Fibroblast of lung (primary cell): ENCODE measurements around the gene CEP72. TPM values are rescaled to one million over a fixed set of nuclear protein-coding genes. Genes with fewer than 3 reads are reported as not detected.
"Not testable (repeated sequence)": the region's sequence is repeated elsewhere in the genome, so short reads cannot be mapped to it uniquely, and the experiment has no call there.

Experiments
- DNase-seq, 2 donors: peaks; one replicate each; pipeline versions ENCODE4 v3.0.0 to v3.0.0-alpha.2; 2010; ENCODE audit warnings: low read depth in 2 of 2
- H2AFZ ChIP-seq: 2 replicates; pipeline ENCODE4 v1.5.1; 2012; ENCODE audit warnings: low read length, control low read depth, inconsistent platforms
- H3K27ac ChIP-seq: 2 replicates; pipeline ENCODE4 v1.5.1; 2011; ENCODE audit warnings: low read length, control low read depth; ENCODE audit not compliant: insufficient read depth
- H3K27me3 ChIP-seq: 2 replicates; pipeline ENCODE4 v1.5.1; 2011; ENCODE audit warnings: mild to moderate bottlenecking, low read length; ENCODE audit not compliant: control insufficient read depth, insufficient read depth
- H3K36me3 ChIP-seq: 2 replicates; pipeline ENCODE4 v1.5.1; 2011; ENCODE audit warnings: low read length; ENCODE audit not compliant: control insufficient read depth, insufficient read depth
- H3K4me1 ChIP-seq: 2 replicates; pipeline ENCODE4 v1.5.1; 2011; ENCODE audit warnings: low read length; ENCODE audit not compliant: control insufficient read depth, insufficient read depth; ENCODE audit errors: extremely low read depth
- H3K4me2 ChIP-seq: 2 replicates; pipeline ENCODE4 v1.5.1; 2011; ENCODE audit warnings: low read length, control low read depth; ENCODE audit not compliant: insufficient read depth; ENCODE audit errors: extremely low read depth
- H3K4me3 ChIP-seq, 4 experiments: fragments of 200-600 bp in 1 of 4; sonication (generic) in 1 of 4; replicated peaks in 1 of 4; 2 replicates each; pipeline ENCODE4 v1.5.1; 2011 to 2016; ENCODE audit warnings: low read length in 4 of 4, low read depth in 3 of 4, mild to moderate bottlenecking in 3 of 4, control low read depth in 2 of 4, inconsistent platforms in 1 of 4, mixed read lengths in 1 of 4; ENCODE audit not compliant: insufficient read depth in 1 of 4; ENCODE audit errors: control extremely low read depth in 1 of 4
- H3K79me2 ChIP-seq: 2 replicates; pipeline ENCODE4 v1.5.1; 2012; ENCODE audit warnings: mild to moderate bottlenecking, low read length, inconsistent platforms; ENCODE audit not compliant: control insufficient read depth, insufficient read depth
- H3K9ac ChIP-seq: 2 replicates; pipeline ENCODE4 v1.5.1; 2011; ENCODE audit warnings: mild to moderate bottlenecking, low read length, control low read depth; ENCODE audit not compliant: insufficient read depth
- H3K9me3 ChIP-seq: 2 replicates; pipeline ENCODE4 v1.5.1; 2012; ENCODE audit warnings: low read depth, low read length; ENCODE audit not compliant: control insufficient read depth, insufficient read depth
- H4K20me1 ChIP-seq: 2 replicates; pipeline ENCODE4 v1.5.1; 2011; ENCODE audit warnings: low read length; ENCODE audit not compliant: control insufficient read depth, insufficient read depth; ENCODE audit errors: extremely low read depth
- polyA plus RNA-seq, 2 donors: library from polyadenylated mRNA; depleted of rRNA in 1 of 2; stranded (reverse) in 1 of 2; unstranded in 1 of 2; fragments of >200 nt; gene quantifications; 2 replicates each; pipeline ENCODE4 v1.2.1, GENCODE V29; 2011 to 2012; ENCODE audit warnings: missing spikeins in 1 of 2
- total RNA-seq: library from RNA; depleted of rRNA; stranded (reverse); fragments of >200 nt; gene quantifications from 2 replicates; pipeline ENCODE4 v1.2.1, GENCODE V29; 2014

CEP72 gene
- total and polyA plus RNA-seq, 2 donors (not counting 1 experiment from before 2014, with no cell fraction given): 0.92 to 2.5 TPM

DNA sequence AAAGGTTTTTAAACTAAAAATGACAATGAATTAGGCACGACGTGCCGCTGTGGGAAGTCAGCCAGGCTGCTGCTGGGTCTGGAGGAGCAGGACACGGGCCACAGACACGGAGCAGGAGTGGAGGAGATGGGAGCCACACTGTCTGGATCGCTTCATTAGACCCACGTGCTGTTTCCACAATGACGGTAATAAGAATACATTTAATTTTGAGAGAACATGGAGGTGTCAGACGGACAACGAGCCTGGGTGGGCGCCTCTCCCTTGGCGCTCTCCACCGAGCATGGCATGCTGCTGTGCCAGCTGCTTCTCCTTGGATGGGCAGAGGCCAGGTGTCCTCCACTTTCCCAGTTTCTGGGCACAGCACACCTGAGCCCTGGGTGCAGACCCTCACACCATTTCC, 68.7 kb downstream of the CEP72 start:
- not testable (repeated sequence) for H3K4me1 ChIP-seq, H4K20me1 ChIP-seq, H3K9ac ChIP-seq, H3K79me2 ChIP-seq, H3K4me3 ChIP-seq, H2AFZ ChIP-seq, H3K9me3 ChIP-seq, DNase-seq, H3K36me3 ChIP-seq, H3K4me2 ChIP-seq, H3K27ac ChIP-seq, H3K27me3 ChIP-seq

DNA sequence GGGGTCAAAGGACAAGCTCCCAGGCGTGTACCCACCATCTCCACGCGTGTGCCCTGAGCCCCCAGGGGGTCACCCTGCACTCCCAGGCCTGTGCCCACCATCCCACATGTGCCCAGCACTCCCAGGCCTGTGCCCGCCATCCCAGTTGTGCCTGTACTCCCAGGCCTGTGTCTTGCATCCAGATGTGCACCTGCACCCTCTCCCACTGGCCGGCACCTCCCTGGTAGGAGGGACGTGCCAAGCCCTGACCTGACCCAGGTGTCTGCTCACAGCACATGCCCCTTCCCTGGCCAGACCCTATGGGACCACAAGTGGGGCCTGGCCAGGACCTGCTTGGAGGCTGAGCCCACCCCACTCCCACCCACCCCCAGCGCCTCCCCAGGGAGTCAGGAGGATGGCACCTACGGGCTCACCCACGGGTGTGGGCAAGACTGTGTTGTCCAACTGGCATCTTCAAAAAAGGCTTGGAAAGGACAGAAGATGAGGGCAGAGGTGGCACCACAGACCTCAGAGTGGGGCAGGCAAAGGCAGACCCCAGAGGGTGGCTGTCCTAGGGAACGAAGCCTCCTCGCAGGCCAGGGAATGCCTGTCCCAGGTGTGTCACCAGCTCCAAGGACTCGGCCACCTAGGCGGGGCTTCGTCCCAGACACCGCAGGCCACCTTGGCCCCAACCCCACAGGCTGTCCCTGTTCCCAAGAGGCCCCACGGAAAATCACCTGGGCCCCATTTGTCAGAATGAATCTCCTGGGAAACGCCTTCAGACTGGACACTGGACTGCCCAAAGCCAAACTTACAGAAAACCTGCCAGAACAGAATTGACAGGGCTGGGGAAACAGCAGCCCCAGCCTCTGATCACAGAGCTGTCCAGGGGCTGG, 69.4 kb downstream of the CEP72 start:
- not testable (repeated sequence) for H3K27ac ChIP-seq, H3K79me2 ChIP-seq, H3K4me1 ChIP-seq, H3K36me3 ChIP-seq, H4K20me1 ChIP-seq, H2AFZ ChIP-seq, H3K4me3 ChIP-seq, DNase-seq, H3K9me3 ChIP-seq, H3K4me2 ChIP-seq, H3K9ac ChIP-seq, H3K27me3 ChIP-seq

DNA sequence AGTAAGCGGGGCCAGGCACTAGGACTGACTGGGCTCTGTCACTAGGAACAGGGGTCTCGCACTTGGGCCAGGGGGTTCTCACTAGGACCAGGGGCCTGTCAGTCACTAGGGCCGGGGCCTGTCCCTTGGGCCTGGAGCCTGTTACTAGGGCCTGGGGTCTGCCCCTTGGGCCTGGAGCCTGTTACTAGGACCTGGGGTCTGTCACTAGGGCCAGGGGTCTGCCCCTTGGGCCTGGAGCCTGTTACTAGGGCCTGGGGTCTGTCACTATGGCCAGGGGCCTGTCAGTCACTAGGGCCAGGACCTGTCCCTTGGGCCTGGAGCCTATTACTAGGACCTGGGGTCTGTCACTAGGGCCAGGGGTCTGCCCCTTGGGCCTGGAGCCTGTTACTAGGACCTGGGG, 70.1 kb downstream of the CEP72 start:
- not testable (repeated sequence) for H3K4me1 ChIP-seq, H3K9me3 ChIP-seq, H3K36me3 ChIP-seq, H3K79me2 ChIP-seq, H3K9ac ChIP-seq, H3K27ac ChIP-seq, H3K27me3 ChIP-seq, H4K20me1 ChIP-seq, H3K4me2 ChIP-seq, DNase-seq, H2AFZ ChIP-seq, H3K4me3 ChIP-seq

DNA sequence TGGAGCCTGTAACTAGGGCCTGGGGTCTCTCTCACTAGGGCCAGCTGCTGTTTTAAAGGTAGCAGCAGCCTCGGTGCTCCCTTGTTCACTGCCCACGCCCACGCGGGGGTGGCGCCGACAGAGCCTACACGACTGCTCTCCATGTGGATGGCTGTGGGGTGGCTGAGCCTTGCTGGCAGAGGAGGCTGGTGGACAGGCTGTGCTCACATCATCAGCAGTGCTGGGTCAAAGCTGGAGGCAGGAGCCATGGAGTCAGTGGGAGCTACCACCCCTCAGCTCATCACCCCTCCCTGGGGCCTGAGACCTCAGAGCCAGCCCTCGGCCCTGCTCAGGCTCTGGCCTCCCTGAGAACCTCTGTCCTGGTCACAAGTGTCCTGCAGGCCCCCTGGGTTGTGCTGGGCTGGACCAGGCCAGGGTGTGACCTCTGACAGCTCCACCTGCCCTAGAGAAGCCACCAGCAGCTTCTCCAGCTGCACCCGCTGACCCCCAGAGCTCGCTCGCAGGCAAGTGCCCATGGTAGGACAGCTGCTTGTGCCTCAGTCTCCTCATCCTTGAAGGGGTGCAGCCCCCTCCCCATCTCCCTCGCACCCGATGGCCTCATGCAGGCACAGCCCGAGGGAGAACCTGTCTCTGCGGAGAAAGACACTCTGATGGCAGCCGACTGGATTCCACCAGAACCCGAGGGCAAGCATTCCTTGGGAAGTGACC, 70.7 kb downstream of the CEP72 start:
- not testable (repeated sequence) for H3K9me3 ChIP-seq, H3K4me1 ChIP-seq, H3K79me2 ChIP-seq, H3K4me2 ChIP-seq, H3K36me3 ChIP-seq, H3K9ac ChIP-seq, H2AFZ ChIP-seq, H3K27me3 ChIP-seq, H4K20me1 ChIP-seq, H3K4me3 ChIP-seq, H3K27ac ChIP-seq, DNase-seq
